GM12873 (cell line): ENCODE results near the gene FPGS.

Experiments used
- CTCF ChIP-seq: IDR thresholded peaks from 2 replicates; pipeline ENCODE4 v1.5.1; 2012; ENCODE audit warnings: low read depth, mild to moderate bottlenecking, moderate library complexity, low read length, control low read depth; ENCODE audit not compliant: insufficient read depth; ENCODE audit errors: missing control alignments

The FPGS gene

DNA sequence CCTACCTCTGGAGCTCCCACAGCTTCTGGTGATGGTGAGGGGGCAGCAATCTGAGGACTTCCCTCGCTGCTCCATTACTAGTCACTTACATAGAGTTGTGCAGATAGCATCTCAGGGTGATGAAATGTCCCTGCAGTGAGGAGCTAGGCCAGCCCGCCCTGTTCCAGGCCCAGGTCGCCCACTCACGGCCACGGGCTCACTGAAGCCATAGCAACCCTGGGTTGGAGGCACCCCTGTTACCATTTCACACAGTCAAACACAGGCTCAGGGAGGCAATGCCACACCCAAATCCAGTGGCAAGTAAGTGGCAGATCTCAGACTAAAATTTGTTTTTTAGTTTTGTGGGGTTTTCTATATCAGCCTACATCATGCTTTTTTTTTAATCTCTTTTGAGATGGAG is 43.8 kb upstream of the FPGS start:
- TF ChIP-seq CTCF = no peak

GRCh38 chr9:127761061-127761460 is 41.6 kb upstream of the FPGS start:
- TF ChIP-seq CTCF = no peak

DNA sequence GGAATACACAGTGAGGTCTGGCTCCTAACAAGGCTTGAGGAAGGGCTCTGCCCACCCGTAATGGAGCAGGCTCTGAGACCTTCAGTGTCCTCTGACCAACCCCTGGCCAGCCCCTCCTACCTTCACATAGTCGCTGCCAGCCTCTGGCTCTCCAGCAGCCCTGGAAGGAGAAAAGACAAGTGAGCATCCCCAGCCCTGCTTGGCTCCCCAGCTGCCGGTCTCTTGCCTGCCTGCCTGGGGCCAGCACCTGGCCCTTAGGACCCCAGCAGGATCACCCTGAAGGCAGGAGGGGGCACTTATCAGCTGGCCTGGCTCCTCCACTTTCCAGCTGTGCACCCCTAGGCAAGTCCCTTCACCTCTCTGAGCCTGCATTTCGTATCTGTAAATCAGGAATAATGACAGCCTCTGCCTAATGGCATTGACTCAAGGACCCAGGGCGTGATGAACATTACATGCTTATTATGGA is 41.2 kb upstream of the FPGS start:
- TF ChIP-seq CTCF = no peak

DNA sequence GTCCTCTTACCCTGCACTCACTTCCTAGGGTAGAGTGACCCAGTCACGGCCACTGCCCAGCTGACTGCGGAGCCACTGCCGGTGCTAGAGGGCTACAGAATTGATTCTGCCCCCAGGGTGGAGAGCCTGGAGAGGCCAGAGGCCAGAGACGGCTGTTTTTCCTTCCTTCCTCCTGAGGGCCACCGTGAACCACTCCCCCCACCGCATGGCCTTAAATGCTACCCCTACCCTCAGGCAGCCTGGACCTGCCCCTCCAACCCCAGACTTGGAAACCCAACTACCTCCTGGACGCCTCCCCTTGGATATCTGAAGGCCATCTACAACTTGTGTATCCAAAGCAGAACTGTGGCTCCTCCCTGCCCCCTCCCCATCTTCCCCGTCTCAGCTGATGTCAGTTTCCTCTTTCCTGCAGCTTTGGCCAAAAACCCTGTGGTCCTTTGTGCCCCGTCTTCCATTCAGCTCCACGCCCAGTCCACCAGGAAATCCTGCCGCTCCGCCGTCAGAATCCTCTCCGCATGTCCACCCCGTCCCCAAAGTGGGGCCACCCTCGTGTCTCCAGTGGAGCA is 40.5 kb upstream of the FPGS start:
- no peak for TF ChIP-seq CTCF

- TF ChIP-seq CTCF = peak; percentile 69
These were observed 38.7 kb upstream of the FPGS start for GRCh38 chr9:127763918-127764384.

DNA sequence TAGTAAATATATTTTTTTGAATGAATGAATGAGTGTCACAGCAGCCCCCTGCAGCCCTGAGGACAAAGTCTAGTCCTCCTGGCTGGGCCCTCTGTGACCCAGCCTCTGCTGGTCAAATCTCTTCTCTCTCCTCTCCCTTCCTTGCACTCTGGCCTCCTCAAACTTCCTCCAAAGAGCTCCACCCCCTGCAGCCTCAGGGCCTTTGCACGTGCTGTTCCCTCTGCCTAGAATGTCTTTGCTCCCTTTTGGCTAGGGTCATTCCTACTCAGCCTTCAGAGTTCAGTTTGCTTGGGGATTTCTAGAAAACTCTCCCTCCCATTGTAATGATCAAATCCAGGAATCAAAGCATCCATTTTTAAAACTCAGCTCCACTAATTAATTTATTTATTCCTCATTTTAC is 37.3 kb upstream of the FPGS start:
- no peak for TF ChIP-seq CTCF

- no peak for TF ChIP-seq CTCF
These were observed 35.3 kb upstream of the FPGS start for GRCh38 chr9:127767410-127767809.
